ENCODE measurements around the gene NBEAL2.
A peak's percentile ranks its signal among the peaks of the same experiment; 100 is the strongest.

NBEAL2 gene

DNA sequence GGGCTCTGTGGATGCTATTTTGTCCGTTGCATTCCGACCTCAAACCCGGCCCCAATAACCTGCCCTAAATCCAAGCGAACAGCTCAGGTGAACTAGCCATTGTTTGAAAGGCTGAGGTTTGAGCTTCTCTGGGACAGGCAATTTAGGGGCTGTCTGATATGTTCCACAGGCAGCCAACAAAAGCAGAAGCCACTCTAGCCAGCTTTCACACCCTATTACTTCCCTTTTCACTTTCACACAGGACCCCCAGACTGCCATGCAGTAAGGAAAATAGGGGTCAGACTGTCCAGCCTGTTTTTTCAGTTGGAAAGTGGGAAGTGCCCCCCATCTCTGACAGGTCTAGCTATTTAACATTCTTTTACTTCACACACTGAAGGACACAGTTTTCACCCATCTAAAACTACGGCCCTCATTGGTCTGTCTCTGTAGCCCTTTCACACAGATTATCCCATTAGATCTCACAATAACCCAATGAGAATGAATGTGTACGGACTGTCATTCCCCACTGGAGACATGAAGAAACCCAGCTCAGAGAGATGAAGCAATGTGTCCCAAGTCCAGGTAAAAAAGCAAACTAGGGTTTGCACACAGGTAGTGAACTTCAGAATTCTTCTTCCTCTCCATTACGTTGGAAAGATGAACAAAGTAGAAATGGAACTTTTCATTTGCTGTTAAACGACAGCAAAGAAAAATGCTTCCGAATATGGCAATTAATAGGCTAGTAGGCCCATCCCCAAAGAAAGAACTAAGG lies 4.9 kb upstream of the NBEAL2 start:
- POLR2A ChIA-PET: no interaction called here
- no peak for TF ChIP-seq LEF1 (IDR thresholded peaks at IDR 0.05; ENCODE audit: borderline replicate concordance)
- no peak for TF ChIP-seq HDGF (IDR thresholded peaks at IDR 0.05; ENCODE audit: borderline replicate concordance)
- no peak for TF ChIP-seq FOXM1 (IDR thresholded peaks at IDR 0.05; ENCODE audit: borderline replicate concordance)
- TF ChIP-seq TARDBP (IDR thresholded peaks at IDR 0.05): no peak
- no peak for TF ChIP-seq FOXA1 (IDR thresholded peaks at IDR 0.05)
- no peak for TF ChIP-seq PKNOX1 (IDR thresholded peaks at IDR 0.05)
- no peak for TF ChIP-seq BHLHE40 (IDR thresholded peaks at IDR 0.05; ENCODE audit: borderline replicate concordance)
- no peak for TF ChIP-seq ELF4 (IDR thresholded peaks at IDR 0.05)
- TF ChIP-seq SP1 (IDR thresholded peaks at IDR 0.05): no peak
- no peak for TF ChIP-seq L3MBTL2 (conservative IDR thresholded peaks at IDR 0.05)
- no peak for TF ChIP-seq NFRKB (IDR thresholded peaks at IDR 0.05)
- TF ChIP-seq ARNT (IDR thresholded peaks at IDR 0.05): no peak
- no peak for TF ChIP-seq SUZ12 (IDR thresholded peaks at IDR 0.05)
- no peak for TF ChIP-seq ZNF384 (IDR thresholded peaks at IDR 0.05)
- CTCF ChIA-PET: no interaction called here
- DNase-seq (ENCODE audit: extremely low spot score): no peak

DNA sequence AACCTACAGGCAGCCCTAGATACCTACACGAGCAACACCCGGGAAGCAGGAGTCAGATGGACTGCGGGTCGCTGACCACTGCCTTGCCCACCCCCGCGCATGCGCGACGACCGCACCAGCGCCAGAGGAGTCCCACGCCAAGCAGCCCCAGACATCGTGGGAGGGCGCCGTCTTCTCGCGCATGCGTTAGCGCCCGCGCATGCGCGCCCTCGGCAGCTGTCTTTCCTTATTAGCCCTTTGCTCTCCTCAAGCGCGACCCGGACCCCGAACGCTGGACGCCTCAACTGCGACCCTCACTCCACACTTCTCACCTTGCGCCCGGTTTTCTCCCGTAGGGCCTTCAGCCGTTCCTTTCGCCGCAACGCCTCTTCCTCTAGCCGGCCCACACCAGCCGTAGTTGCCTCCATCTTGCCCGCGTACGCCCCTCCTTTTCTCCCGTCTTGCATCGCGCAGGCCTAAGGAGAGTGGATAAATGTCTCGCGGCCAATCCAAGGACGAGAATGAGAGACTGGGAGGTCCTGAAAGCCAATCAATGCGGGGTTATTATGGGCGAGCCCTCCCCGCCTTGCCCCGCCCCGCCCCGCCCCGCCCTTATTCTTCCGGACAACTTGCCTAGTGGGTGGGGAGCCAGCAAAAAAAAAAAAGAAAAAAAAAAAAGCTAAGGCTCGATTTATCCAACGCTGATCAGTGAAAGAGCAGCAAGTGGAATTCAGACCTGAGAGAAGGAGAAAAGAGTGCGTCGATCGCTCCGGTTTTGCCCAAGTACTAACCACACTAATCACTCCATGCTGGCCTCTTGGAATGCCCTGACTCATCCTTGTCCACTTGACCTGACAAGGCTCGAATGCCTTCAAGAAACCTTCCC lies 2.9 kb upstream of the NBEAL2 start, which contains the start of gene CCDC12:
CCDC12 (minus strand) TSS at position 420 of the 865 bp plus-strand sequence; CDS start at position 407, 13 bp downstream.
- DNase-seq (ENCODE audit: extremely low spot score): peak; percentile 94
- TF ChIP-seq ZNF384 (IDR thresholded peaks at IDR 0.05): peak; percentile 100
- TF ChIP-seq PKNOX1 (IDR thresholded peaks at IDR 0.05): no peak
- TF ChIP-seq L3MBTL2 (conservative IDR thresholded peaks at IDR 0.05): peak; percentile 64; the same call in 1 of the 2 replicates
- ChIA-PET CTCF (interaction anchor here (0.6 kb wide), 1 partner anchor 41 kb away, joined by 3 read pairs; no protein-coding TSS in a partner anchor), POLR2A (interaction anchor here (0.7 to 1.9 kb wide), 9 partner anchors 9 to 404 kb away, joined by 3 to 5 read pairs (median 4); partner anchors contain the start of gene PTPN23)

DNA sequence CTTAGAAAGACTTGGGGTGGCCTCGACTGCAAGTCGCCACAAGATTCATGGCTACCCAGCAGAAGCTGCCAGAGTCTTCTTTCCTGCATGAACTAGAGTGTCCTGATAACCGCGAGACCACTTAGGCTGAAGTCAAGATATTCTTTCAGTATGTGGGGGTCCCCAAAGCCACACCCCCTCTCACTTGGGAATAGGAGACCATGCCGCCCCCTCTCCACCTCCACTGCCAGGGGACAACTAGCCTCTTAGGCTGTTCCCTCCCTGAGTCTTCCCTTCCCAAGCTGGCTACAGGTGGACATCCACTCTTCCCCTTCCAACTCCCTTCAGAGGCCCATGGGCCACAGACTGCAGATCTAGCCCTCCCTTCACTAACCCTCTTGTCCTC lies 1.7 kb upstream of the NBEAL2 start:
- ChIA-PET CTCF (no interaction called here), POLR2A (interaction anchor here (1.3 to 3.3 kb wide), 3 partner anchors 13 to 32 kb away, joined by 4 to 14 read pairs (median 5); no protein-coding TSS in a partner anchor)
- no peak for TF ChIP-seq ARNT (IDR thresholded peaks at IDR 0.05)
- no peak for TF ChIP-seq SP1 (IDR thresholded peaks at IDR 0.05)
- TF ChIP-seq LEF1 (IDR thresholded peaks at IDR 0.05; ENCODE audit: borderline replicate concordance): no peak
- no peak for TF ChIP-seq ZNF384 (IDR thresholded peaks at IDR 0.05)
- no peak for TF ChIP-seq FOXM1 (IDR thresholded peaks at IDR 0.05; ENCODE audit: borderline replicate concordance)
- no peak for TF ChIP-seq FOXA1 (IDR thresholded peaks at IDR 0.05)
- TF ChIP-seq ELF4 (IDR thresholded peaks at IDR 0.05): no peak
- no peak for TF ChIP-seq HDGF (IDR thresholded peaks at IDR 0.05; ENCODE audit: borderline replicate concordance)
- no peak for TF ChIP-seq TARDBP (IDR thresholded peaks at IDR 0.05)
- TF ChIP-seq PKNOX1 (IDR thresholded peaks at IDR 0.05): no peak
- no peak for TF ChIP-seq CTBP1 (IDR thresholded peaks at IDR 0.05; ENCODE audit: borderline replicate concordance)
- no peak for TF ChIP-seq L3MBTL2 (conservative IDR thresholded peaks at IDR 0.05)
- no peak for TF ChIP-seq BHLHE40 (IDR thresholded peaks at IDR 0.05; ENCODE audit: borderline replicate concordance)
- no peak for TF ChIP-seq SUZ12 (IDR thresholded peaks at IDR 0.05)
- TF ChIP-seq NFRKB (IDR thresholded peaks at IDR 0.05): no peak
- DNase-seq (ENCODE audit: extremely low spot score): no peak

DNA sequence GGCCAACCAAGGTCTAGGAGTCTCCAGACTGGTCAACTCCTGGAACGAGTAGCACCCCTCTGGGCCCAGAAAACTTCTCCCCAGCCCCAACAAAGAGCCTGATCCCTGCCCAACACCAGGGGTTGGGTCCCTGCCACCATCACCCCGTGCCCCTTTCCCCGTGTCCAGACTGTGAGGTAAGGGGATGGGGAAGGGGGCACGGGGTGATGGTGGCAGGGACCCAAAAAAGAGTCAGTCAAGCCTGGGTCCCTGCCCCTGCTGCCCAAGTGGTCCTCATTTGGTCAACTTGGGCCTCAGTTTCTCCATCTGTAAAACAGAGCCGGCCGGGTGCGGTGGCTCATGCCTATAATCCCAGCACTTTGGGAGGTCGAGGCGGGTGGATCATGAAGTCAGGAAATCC lies 1.1 kb upstream of the NBEAL2 start:
- POLR2A ChIA-PET: interaction anchor here (1.0 to 3.3 kb wide), 4 partner anchors 17 to 333 kb away, joined by 3 to 14 read pairs (median 6); no protein-coding TSS in a partner anchor
- DNase-seq (ENCODE audit: extremely low spot score): no peak
- no peak for TF ChIP-seq FOXM1 (IDR thresholded peaks at IDR 0.05; ENCODE audit: borderline replicate concordance)
- TF ChIP-seq TARDBP (IDR thresholded peaks at IDR 0.05): no peak
- TF ChIP-seq FOXA1 (IDR thresholded peaks at IDR 0.05): no peak
- TF ChIP-seq SUZ12 (IDR thresholded peaks at IDR 0.05): no peak
- TF ChIP-seq FOXK2 (IDR thresholded peaks at IDR 0.05): no peak
- no peak for TF ChIP-seq PKNOX1 (IDR thresholded peaks at IDR 0.05)
- no peak for TF ChIP-seq CTBP1 (IDR thresholded peaks at IDR 0.05; ENCODE audit: borderline replicate concordance)
- no peak for TF ChIP-seq ELF4 (IDR thresholded peaks at IDR 0.05)
- TF ChIP-seq SP1 (IDR thresholded peaks at IDR 0.05): no peak
- no peak for TF ChIP-seq L3MBTL2 (conservative IDR thresholded peaks at IDR 0.05)
- no peak for TF ChIP-seq ARNT (IDR thresholded peaks at IDR 0.05)
- CTCF ChIA-PET: no interaction called here

DNA sequence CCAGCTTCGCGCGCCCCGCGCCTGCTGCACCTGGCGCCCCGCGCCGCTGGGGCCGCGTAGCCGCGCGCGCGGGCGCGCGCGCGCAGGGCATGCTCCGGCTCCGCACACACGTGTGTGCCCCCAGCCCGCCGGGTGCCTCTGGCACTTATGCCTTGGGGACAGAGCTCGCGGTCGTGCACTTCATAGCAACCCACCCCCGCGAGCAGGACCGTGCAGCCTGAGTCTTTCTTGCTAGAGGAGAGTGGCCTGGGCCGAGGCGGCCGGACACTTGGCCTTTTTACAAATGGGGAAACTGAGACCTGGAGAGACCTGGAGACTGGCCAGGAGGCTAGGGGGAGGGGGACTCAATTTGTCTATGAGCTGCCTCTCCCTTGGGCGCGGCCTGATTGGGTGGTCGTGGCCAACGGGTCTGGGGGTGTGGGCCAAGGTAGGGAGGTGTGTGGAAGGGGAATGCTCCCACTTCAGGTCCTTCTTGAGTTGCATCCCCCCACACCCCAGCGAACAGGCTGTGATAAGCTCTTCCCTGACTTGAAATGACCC lies 562 bp downstream of the NBEAL2 start:
- no peak for TF ChIP-seq LEF1 (IDR thresholded peaks at IDR 0.05; ENCODE audit: borderline replicate concordance)
- TF ChIP-seq SUZ12 (IDR thresholded peaks at IDR 0.05): no peak
- TF ChIP-seq FOXK2 (IDR thresholded peaks at IDR 0.05): no peak
- peak; percentile 34 for DNase-seq (ENCODE audit: extremely low spot score)
- POLR2A ChIA-PET: interaction anchor here (0.6 to 3.3 kb wide), 13 partner anchors 12 to 400 kb away, joined by 3 to 14 read pairs (median 4); partner anchors contain the start of gene PTPN23
- CTCF ChIA-PET: interaction anchor here (0.6 kb wide), 1 partner anchor 93 kb away, joined by 3 read pairs; no protein-coding TSS in a partner anchor

Data from HEK293T (cell line).